ENCODE measurements around the gene ERG.

ERG gene

DNA sequence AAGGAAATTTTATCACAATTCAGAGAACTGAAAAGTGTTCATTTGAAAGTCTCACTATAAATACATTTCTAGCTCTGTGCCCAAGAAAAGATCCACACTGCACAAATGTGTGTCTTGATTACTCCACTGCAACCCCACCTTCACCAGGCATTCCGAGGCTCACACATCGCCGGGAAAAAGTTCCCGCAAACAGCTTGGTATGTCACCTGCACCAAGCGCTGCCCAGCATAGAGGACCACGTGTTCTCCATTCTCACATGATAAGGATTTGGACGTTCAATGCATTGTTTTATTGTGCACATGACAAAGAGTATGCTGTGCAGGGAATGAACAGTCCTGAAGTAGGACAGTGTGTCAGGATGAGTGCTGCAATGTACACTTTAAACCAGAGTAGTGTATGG, 70.1 kb downstream of the ERG start:
- Histone ChIP-seq H3K4me3 (ENCODE audit: low read length, poor library complexity, severe bottlenecking) (no peak overlapping the region), H3K36me3 (ENCODE audit: insufficient read depth, low read length) (peaks cover 87% of the 10 kb centered on the region), H4K20me1 (ENCODE audit: insufficient read depth, low read length, poor library complexity, severe bottlenecking) (peaks cover 56% of the 10 kb centered on the region)

DNA sequence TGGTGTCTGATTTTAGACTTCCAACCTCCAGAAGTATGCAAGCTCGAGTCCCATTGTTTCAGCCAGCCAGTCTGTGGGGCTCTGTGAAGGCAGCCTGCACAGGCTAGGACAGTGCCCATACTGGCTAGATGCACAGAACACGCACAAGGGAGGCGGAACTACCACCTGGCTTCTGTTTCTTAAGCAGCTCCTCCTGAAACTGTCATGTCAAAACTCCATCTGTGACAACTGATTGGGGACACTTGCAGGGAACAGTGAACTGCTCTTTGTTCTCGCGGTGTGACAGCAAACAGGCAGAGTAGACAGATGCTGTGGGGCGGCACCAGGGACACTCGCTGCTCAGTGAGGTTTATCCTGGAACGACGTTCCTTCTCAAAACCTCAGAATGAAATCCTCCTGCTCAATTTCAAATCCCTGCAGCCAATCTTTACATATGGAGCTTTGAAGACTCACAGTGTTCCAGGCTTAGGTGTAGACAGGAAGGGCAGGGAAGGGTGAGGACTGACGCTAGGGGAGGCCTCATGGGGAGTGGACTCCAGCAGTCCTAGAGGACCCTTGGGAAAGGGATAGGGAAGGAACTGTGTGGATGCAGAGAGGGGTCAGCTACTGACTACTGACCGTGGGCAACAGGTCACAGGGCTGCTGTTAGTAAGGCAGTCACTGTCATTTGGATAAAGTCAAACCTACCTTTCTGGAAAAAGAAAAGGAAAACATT, 73.8 kb downstream of the ERG start:
- Histone ChIP-seq H3K9ac (ENCODE audit: low read depth, low read length, poor library complexity, severe bottlenecking) (no peak overlapping the region), H3K9me3 (ENCODE audit: insufficient read depth, low read depth, low read length) (no peaks in the 10 kb centered on the region), H3K36me3 (ENCODE audit: insufficient read depth, low read length) (peaks cover 92% of the 10 kb centered on the region), H4K20me1 (ENCODE audit: insufficient read depth, low read length, poor library complexity, severe bottlenecking) (peaks cover 39% of the 10 kb centered on the region), H3F3A (ENCODE audit: low read depth) (no peaks in the 10 kb centered on the region), H3K79me2 (ENCODE audit: insufficient read depth, low read length) (peaks cover 58% of the 10 kb centered on the region), H3K4me1 (ENCODE audit: insufficient read depth, low read length, poor library complexity, severe bottlenecking) (no peaks in the 10 kb centered on the region), H3K27me3 (ENCODE audit: insufficient read depth, low read length, poor library complexity, severe bottlenecking) (no peaks in the 10 kb centered on the region), H2AFZ (ENCODE audit: low read length) (no peak overlapping the region), H3K4me3 (ENCODE audit: low read length, poor library complexity, severe bottlenecking) (no peak overlapping the region), H3K4me2 (ENCODE audit: low read depth, low read length, poor library complexity, severe bottlenecking) (no peak overlapping the region), H3K9me2 (replicated peaks; ENCODE audit: low read depth, low read length) (no peaks in the 10 kb centered on the region)
- TF ChIP-seq, protein P1, sequence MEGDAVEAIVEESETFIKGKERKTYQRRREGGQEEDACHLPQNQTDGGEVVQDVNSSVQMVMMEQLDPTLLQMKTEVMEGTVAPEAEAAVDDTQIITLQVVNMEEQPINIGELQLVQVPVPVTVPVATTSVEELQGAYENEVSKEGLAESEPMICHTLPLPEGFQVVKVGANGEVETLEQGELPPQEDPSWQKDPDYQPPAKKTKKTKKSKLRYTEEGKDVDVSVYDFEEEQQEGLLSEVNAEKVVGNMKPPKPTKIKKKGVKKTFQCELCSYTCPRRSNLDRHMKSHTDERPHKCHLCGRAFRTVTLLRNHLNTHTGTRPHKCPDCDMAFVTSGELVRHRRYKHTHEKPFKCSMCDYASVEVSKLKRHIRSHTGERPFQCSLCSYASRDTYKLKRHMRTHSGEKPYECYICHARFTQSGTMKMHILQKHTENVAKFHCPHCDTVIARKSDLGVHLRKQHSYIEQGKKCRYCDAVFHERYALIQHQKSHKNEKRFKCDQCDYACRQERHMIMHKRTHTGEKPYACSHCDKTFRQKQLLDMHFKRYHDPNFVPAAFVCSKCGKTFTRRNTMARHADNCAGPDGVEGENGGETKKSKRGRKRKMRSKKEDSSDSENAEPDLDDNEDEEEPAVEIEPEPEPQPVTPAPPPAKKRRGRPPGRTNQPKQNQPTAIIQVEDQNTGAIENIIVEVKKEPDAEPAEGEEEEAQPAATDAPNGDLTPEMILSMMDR (conservative IDR thresholded peaks at IDR 0.05; ENCODE audit: low read length) = no peak
- no peak for TF ChIP-seq EZH2phosphoT487 (IDR thresholded peaks at IDR 0.05; ENCODE audit: borderline replicate concordance)

More for the DNA sequence above, 70.1 kb downstream of the ERG start:
- Histone ChIP-seq H3K9ac (ENCODE audit: low read depth, low read length, poor library complexity, severe bottlenecking) (no peak overlapping the region), H3K27me3 (ENCODE audit: insufficient read depth, low read length, poor library complexity, severe bottlenecking) (no peaks in the 10 kb centered on the region), H3K4me1 (ENCODE audit: insufficient read depth, low read length, poor library complexity, severe bottlenecking) (no peaks in the 10 kb centered on the region), H3K79me2 (ENCODE audit: insufficient read depth, low read length) (peaks cover 75% of the 10 kb centered on the region), H3K4me2 (ENCODE audit: low read depth, low read length, poor library complexity, severe bottlenecking) (no peak overlapping the region), H3F3A (ENCODE audit: low read depth) (no peaks in the 10 kb centered on the region), H3K9me3 (ENCODE audit: insufficient read depth, low read depth, low read length) (no peaks in the 10 kb centered on the region), H3K9me2 (replicated peaks; ENCODE audit: low read depth, low read length) (no peaks in the 10 kb centered on the region), H2AFZ (ENCODE audit: low read length) (no peak overlapping the region)
- TF ChIP-seq, protein P1 (conservative IDR thresholded peaks at IDR 0.05; ENCODE audit: low read length) = no peak
- no peak for TF ChIP-seq EZH2phosphoT487 (IDR thresholded peaks at IDR 0.05; ENCODE audit: borderline replicate concordance)

- Histone ChIP-seq H3K9ac (ENCODE audit: low read depth, low read length, poor library complexity, severe bottlenecking) (no peak overlapping the region), H3K4me2 (ENCODE audit: low read depth, low read length, poor library complexity, severe bottlenecking) (no peak overlapping the region), H3K4me1 (ENCODE audit: insufficient read depth, low read length, poor library complexity, severe bottlenecking) (no peaks in the 10 kb centered on the region), H3K4me3 (ENCODE audit: low read length, poor library complexity, severe bottlenecking) (no peak overlapping the region), H3F3A (ENCODE audit: low read depth) (no peaks in the 10 kb centered on the region), H3K36me3 (ENCODE audit: insufficient read depth, low read length) (peaks cover 91% of the 10 kb centered on the region), H3K27me3 (ENCODE audit: insufficient read depth, low read length, poor library complexity, severe bottlenecking) (no peaks in the 10 kb centered on the region), H3K79me2 (ENCODE audit: insufficient read depth, low read length) (peaks cover 45% of the 10 kb centered on the region), H3K9me3 (ENCODE audit: insufficient read depth, low read depth, low read length) (no peaks in the 10 kb centered on the region), H3K9me2 (replicated peaks; ENCODE audit: low read depth, low read length) (no peaks in the 10 kb centered on the region), H2AFZ (ENCODE audit: low read length) (no peak overlapping the region), H4K20me1 (ENCODE audit: insufficient read depth, low read length, poor library complexity, severe bottlenecking) (peaks cover 28% of the 10 kb centered on the region)
- no peak for TF ChIP-seq EZH2phosphoT487 (IDR thresholded peaks at IDR 0.05; ENCODE audit: borderline replicate concordance)
- TF ChIP-seq, protein P1 (conservative IDR thresholded peaks at IDR 0.05; ENCODE audit: low read length) = no peak
These were observed 76.2 kb downstream of the ERG start for GRCh38 chr21:38422082-38422481.
